ENCODE data around the gene CASP9.
A peak's percentile ranks its signal among the peaks of the same experiment; 100 is the strongest.
"Not testable (repeated sequence)": the region's sequence is repeated elsewhere in the genome, so short reads cannot be mapped to it uniquely, and the experiment has no call there.

CASP9 gene

GRCh38 chr1:15526021-15526489 is 2.0 kb upstream of the CASP9 start:
- DNase-seq (ENCODE audit: extremely low read depth in 1 of 2, low read depth in 1 of 2), result no peak

- DNase-seq (ENCODE audit: extremely low read depth in 1 of 2, low read depth in 1 of 2), result peak in 1 of 2 donors; percentile 99
Measured at GRCh38 chr1:15525050-15526020, 1.3 kb upstream of the CASP9 start.

- peak; percentile 99 to 100 for DNase-seq (ENCODE audit: extremely low read depth in 1 of 2, low read depth in 1 of 2)
Measured at GRCh38 chr1:15524283-15525049, 451 bp upstream of the CASP9 start.

- DNase-seq (ENCODE audit: extremely low read depth in 1 of 2, low read depth in 1 of 2), result no peak
Measured at GRCh38 chr1:15523104-15524020, 653 bp downstream of the CASP9 start.

- DNase-seq (ENCODE audit: extremely low read depth in 1 of 2, low read depth in 1 of 2), result no peak
Measured at GRCh38 chr1:15522551-15522950, 1.5 kb downstream of the CASP9 start.

- DNase-seq (ENCODE audit: extremely low read depth in 1 of 2, low read depth in 1 of 2), result not testable (repeated sequence)
Measured at GRCh38 chr1:15521206-15521906, 2.7 kb downstream of the CASP9 start.

GRCh38 chr1:15519625-15520024 is 4.4 kb downstream of the CASP9 start:
- DNase-seq (ENCODE audit: extremely low read depth in 1 of 2, low read depth in 1 of 2), result no peak

GRCh38 chr1:15515022-15515663 is 8.9 kb downstream of the CASP9 start:
- DNase-seq (ENCODE audit: extremely low read depth in 1 of 2, low read depth in 1 of 2), result no peak

- DNase-seq (ENCODE audit: extremely low read depth in 1 of 2, low read depth in 1 of 2), result not testable (repeated sequence)
Measured at GRCh38 chr1:15514557-15514956, 9.5 kb downstream of the CASP9 start.

- no peak for DNase-seq (ENCODE audit: extremely low read depth in 1 of 2, low read depth in 1 of 2)
Measured at GRCh38 chr1:15513919-15514318, 10.1 kb downstream of the CASP9 start.

- DNase-seq (ENCODE audit: extremely low read depth in 1 of 2, low read depth in 1 of 2), result no peak
Measured at GRCh38 chr1:15513192-15513591, 10.8 kb downstream of the CASP9 start.

- DNase-seq (ENCODE audit: extremely low read depth in 1 of 2, low read depth in 1 of 2), result no peak
Measured at GRCh38 chr1:15510611-15511405, 13.2 kb downstream of the CASP9 start.

GRCh38 chr1:15509586-15509985 is 14.4 kb downstream of the CASP9 start:
- no peak for DNase-seq (ENCODE audit: extremely low read depth in 1 of 2, low read depth in 1 of 2)

GRCh38 chr1:15508700-15509487 is 15.1 kb downstream of the CASP9 start:
- DNase-seq (ENCODE audit: extremely low read depth in 1 of 2, low read depth in 1 of 2), result no peak

GRCh38 chr1:15507278-15507677 is 16.7 kb downstream of the CASP9 start:
- DNase-seq (ENCODE audit: extremely low read depth in 1 of 2, low read depth in 1 of 2), result no peak

- DNase-seq (ENCODE audit: extremely low read depth in 1 of 2, low read depth in 1 of 2), result no peak
Measured at GRCh38 chr1:15506831-15507230, 17.2 kb downstream of the CASP9 start.

- no peak for DNase-seq (ENCODE audit: extremely low read depth in 1 of 2, low read depth in 1 of 2)
Measured at GRCh38 chr1:15504436-15504835, 19.6 kb downstream of the CASP9 start.
